ENCODE data around the gene MRPS7.

MRPS7 gene

GRCh38 chr17:75261336-75262111 is at the start of gene MRPS7, which contains the start of gene GGA3 (continued):
- peak; percentile 82 for TF ChIP-seq KLF10 (tag by site-specific recombination; IDR thresholded peaks at IDR 0.05)
- peak; percentile 49; the same call in 1 of the 2 replicates for TF ChIP-seq ZFP69B (tag by site-specific recombination; IDR thresholded peaks at IDR 0.05)
- TF ChIP-seq ZNF777 (tag by site-specific recombination; IDR thresholded peaks at IDR 0.05; ENCODE audit: borderline replicate concordance) = no peak
- TF ChIP-seq MZF1 (tag by site-specific recombination; IDR thresholded peaks at IDR 0.05; ENCODE audit: borderline replicate concordance) = no peak
- TF ChIP-seq ZBTB8A (tag by site-specific recombination; IDR thresholded peaks at IDR 0.05) = peak; percentile 93
- TF ChIP-seq ZFP3 (tag by site-specific recombination; IDR thresholded peaks at IDR 0.05; ENCODE audit: low read depth) = no peak
- TF ChIP-seq ZBTB44 (tag by site-specific recombination; IDR thresholded peaks at IDR 0.05) = peak; percentile 74; the same call in 1 of the 2 replicates
- TF ChIP-seq ZFP37 (tag by site-specific recombination; IDR thresholded peaks at IDR 0.05) = peak; percentile 34; the same call in 1 of the 2 replicates
- peak; percentile 97 for TF ChIP-seq SP3 (tag by site-specific recombination; IDR thresholded peaks at IDR 0.05)
- TF ChIP-seq ZNF335 (tag by site-specific recombination; conservative IDR thresholded peaks at IDR 0.05) = peak; percentile 100
- no peak for TF ChIP-seq ZNF837 (tag by site-specific recombination; IDR thresholded peaks at IDR 0.05)
- TF ChIP-seq ZNF302 (tag by site-specific recombination; IDR thresholded peaks at IDR 0.05; ENCODE audit: low read depth) = no peak
- 0 out of 2 replicates have a peak, but pooled peaks have one; percentile 42 for TF ChIP-seq WT1 (tag by site-specific recombination; IDR thresholded peaks at IDR 0.05)
- TF ChIP-seq ZNF560 (tag by site-specific recombination; IDR thresholded peaks at IDR 0.05; ENCODE audit: borderline replicate concordance) = no peak
- peak; percentile 91 for TF ChIP-seq KLF9 (tag by site-specific recombination; IDR thresholded peaks at IDR 0.05; ENCODE audit: low read depth)
- no peak for TF ChIP-seq ZNF354C (tag by site-specific recombination; IDR thresholded peaks at IDR 0.05; ENCODE audit: borderline replicate concordance, low read depth)
- TF ChIP-seq ZNF2 (tag by site-specific recombination; IDR thresholded peaks at IDR 0.05) = peak; percentile 65; the same call in 1 of the 2 replicates
- no peak for TF ChIP-seq OVOL3 (tag by site-specific recombination; IDR thresholded peaks at IDR 0.05)
- TF ChIP-seq HOXA7 (CRISPR knock-in tag; IDR thresholded peaks at IDR 0.05; ENCODE audit: borderline replicate concordance) = no peak
- no peak for TF ChIP-seq ZNF341 (tag by site-specific recombination; IDR thresholded peaks at IDR 0.05; ENCODE audit: low read depth)
- no peak for TF ChIP-seq ZNF664 (tag by site-specific recombination; IDR thresholded peaks at IDR 0.05)
- no peak for TF ChIP-seq ZNF292 (tag by site-specific recombination; IDR thresholded peaks at IDR 0.05; ENCODE audit: borderline replicate concordance, low read depth)
- TF ChIP-seq ZBTB7A (tag by site-specific recombination; IDR thresholded peaks at IDR 0.05; ENCODE audit: low read depth) = peak; percentile 43; the same call in 1 of the 2 replicates
- TF ChIP-seq ZNF558 (tag by site-specific recombination; IDR thresholded peaks at IDR 0.05) = peak; percentile 58; the same call in 1 of the 2 replicates
- TF ChIP-seq ZNF677 (tag by site-specific recombination; IDR thresholded peaks at IDR 0.05) = no peak
- no peak for TF ChIP-seq ZNF202 (tag by site-specific recombination; IDR thresholded peaks at IDR 0.05; ENCODE audit: borderline replicate concordance)
- peak; percentile 86 for TF ChIP-seq ZFHX2 (tag by site-specific recombination; conservative IDR thresholded peaks at IDR 0.05)
- TF ChIP-seq PRDM1 (tag by site-specific recombination; IDR thresholded peaks at IDR 0.05) = no peak
- TF ChIP-seq, protein P1, sequence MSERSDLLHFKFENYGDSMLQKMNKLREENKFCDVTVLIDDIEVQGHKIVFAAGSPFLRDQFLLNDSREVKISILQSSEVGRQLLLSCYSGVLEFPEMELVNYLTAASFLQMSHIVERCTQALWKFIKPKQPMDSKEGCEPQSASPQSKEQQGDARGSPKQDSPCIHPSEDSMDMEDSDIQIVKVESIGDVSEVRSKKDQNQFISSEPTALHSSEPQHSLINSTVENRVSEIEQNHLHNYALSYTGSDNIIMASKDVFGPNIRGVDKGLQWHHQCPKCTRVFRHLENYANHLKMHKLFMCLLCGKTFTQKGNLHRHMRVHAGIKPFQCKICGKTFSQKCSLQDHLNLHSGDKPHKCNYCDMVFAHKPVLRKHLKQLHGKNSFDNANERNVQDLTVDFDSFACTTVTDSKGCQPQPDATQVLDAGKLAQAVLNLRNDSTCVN (tag by site-specific recombination; optimal IDR thresholded peaks at IDR 0.05) = peak; percentile 95
- no peak for TF ChIP-seq ZNF747 (tag by site-specific recombination; IDR thresholded peaks at IDR 0.05)
- no peak for TF ChIP-seq ZNF670 (tag by site-specific recombination; IDR thresholded peaks at IDR 0.05; ENCODE audit: low read depth)
- no peak for TF ChIP-seq ZNF791 (tag by site-specific recombination; IDR thresholded peaks at IDR 0.05)
- no peak for TF ChIP-seq ZNF157 (tag by site-specific recombination; IDR thresholded peaks at IDR 0.05)
- TF ChIP-seq, protein P2, sequence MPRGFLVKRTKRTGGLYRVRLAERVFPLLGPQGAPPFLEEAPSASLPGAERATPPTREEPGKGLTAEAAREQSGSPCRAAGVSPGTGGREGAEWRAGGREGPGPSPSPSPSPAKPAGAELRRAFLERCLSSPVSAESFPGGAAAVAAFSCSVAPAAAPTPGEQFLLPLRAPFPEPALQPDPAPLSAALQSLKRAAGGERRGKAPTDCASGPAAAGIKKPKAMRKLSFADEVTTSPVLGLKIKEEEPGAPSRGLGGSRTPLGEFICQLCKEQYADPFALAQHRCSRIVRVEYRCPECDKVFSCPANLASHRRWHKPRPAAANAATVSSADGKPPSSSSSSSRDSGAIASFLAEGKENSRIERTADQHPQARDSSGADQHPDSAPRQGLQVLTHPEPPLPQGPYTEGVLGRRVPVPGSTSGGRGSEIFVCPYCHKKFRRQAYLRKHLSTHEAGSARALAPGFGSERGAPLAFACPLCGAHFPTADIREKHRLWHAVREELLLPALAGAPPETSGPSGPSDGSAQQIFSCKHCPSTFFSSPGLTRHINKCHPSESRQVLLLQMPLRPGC (tag by site-specific recombination; IDR thresholded peaks at IDR 0.05) = no peak
- TF ChIP-seq, protein P3, sequence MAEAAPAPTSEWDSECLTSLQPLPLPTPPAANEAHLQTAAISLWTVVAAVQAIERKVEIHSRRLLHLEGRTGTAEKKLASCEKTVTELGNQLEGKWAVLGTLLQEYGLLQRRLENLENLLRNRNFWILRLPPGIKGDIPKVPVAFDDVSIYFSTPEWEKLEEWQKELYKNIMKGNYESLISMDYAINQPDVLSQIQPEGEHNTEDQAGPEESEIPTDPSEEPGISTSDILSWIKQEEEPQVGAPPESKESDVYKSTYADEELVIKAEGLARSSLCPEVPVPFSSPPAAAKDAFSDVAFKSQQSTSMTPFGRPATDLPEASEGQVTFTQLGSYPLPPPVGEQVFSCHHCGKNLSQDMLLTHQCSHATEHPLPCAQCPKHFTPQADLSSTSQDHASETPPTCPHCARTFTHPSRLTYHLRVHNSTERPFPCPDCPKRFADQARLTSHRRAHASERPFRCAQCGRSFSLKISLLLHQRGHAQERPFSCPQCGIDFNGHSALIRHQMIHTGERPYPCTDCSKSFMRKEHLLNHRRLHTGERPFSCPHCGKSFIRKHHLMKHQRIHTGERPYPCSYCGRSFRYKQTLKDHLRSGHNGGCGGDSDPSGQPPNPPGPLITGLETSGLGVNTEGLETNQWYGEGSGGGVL (tag by site-specific recombination; IDR thresholded peaks at IDR 0.05) = no peak

Data from HEK293 (cell line).